Stimulated activated naive CD8-positive, alpha-beta T cell treated with anti-CD3 and anti-CD28 coated beads, Interleukin-15, amount 100 ng/mL, for 72 hours (primary cell): ENCODE results near the gene SCUBE1.

Source experiments
- ATAC-seq: fragments of 150-1000 bp; cut with Tn5 transposase; 2 replicates; pipeline ENCODE4 v1.10.0; 2021; ENCODE audit warnings: mild to moderate bottlenecking, moderate library complexity
- DNase-seq, 2 donors: peaks; one replicate each; pipeline ENCODE4 v3.0.0; 2021 to 2022
- H3K27ac Mint-ChIP-seq, 2 donors: one replicate each; pipeline ENCODE4 v1.8.0; 2022; ENCODE audit warnings: mild to moderate bottlenecking in 2 of 2, mixed read lengths in 2 of 2, moderate library complexity in 2 of 2
- H3K27me3 Mint-ChIP-seq: one replicate; pipeline ENCODE4 v1.8.0; 2022; ENCODE audit warnings: mixed read lengths
- H3K4me1 Mint-ChIP-seq: one replicate; pipeline ENCODE4 v1.8.0; 2022; ENCODE audit warnings: mild to moderate bottlenecking, mixed read lengths
- H3K4me3 Mint-ChIP-seq, 2 donors: one replicate each; pipeline ENCODE4 v1.8.0; 2022; ENCODE audit warnings: mild to moderate bottlenecking in 2 of 2, mixed read lengths in 2 of 2, moderate library complexity in 1 of 2
- H3K9me3 Mint-ChIP-seq, 2 donors: one replicate each; pipeline ENCODE4 v1.8.0; 2022; ENCODE audit warnings: mixed read lengths in 2 of 2

Gene SCUBE1

DNA sequence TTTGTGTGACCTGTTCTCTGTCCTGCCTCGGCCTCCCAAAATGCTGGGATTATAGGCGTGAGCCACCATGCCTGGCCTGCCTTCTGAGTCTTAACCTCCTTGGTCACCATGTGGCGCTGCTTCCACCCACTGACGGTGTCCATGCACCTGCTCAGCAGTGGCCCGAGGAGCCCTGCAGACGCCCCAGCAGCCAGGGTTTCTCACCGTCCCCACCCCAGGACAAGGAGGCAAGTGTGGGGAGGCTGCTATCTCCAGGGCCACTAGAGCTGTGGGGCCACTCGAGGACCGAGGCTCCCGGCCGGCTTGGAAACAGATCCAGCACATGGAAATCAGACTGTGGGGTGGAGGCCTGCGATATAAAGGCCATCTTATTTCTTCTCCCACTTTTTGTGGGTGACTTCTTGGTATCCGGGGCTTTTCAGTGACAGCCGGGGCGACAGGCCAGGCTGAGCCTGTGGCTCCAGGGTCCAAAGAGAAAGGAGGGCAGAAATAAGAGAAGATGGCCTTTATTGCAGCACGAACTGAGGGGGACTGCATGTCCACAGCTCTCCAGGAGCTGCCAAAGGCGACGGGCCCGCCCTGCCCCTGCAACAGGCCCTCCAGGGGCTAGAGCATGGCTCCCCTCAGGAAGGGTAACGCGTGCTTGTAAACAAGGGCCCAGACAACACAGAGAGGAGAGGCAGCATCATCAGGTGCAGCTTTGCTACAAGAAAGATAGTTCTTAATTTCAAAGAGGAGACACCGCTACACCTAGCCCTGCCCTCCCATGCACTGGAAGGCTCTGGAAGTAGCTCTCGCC lies 176.8 kb downstream of the SCUBE1 start:
- Mint-ChIP-seq H3K4me3 (no peak overlapping the region), H3K9me3 (no peaks in the 10 kb centered on the region), H3K27ac (peak overlapping the region; percentile 53 to 54), H3K27me3 (no peaks in the 10 kb centered on the region), H3K4me1 (peaks cover 6% of the 10 kb centered on the region)
- no peak for ATAC-seq
- DNase-seq, result no peak

DNA sequence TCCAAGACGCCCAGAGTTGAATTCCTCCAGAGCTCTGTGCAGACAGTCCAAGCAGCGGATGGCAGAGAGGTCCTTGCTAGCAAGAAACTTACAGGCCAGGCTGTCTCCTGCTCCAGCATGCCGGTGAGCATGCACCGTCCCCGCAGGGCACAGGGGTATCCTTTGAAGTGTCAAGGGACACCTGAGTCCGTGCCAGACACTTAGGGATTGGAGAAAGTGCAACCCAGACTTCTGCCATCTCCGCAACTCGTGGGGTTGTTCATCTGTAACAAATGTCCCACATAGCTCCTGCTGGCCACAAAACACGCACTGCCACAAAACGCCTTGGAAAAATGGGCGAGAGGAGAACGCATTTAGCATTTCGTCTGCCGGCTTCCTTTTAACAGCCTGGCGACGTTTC lies 178.5 kb downstream of the SCUBE1 start:
- H3K27me3 Mint-ChIP-seq, result no peaks in the 10 kb centered on the region

DNA sequence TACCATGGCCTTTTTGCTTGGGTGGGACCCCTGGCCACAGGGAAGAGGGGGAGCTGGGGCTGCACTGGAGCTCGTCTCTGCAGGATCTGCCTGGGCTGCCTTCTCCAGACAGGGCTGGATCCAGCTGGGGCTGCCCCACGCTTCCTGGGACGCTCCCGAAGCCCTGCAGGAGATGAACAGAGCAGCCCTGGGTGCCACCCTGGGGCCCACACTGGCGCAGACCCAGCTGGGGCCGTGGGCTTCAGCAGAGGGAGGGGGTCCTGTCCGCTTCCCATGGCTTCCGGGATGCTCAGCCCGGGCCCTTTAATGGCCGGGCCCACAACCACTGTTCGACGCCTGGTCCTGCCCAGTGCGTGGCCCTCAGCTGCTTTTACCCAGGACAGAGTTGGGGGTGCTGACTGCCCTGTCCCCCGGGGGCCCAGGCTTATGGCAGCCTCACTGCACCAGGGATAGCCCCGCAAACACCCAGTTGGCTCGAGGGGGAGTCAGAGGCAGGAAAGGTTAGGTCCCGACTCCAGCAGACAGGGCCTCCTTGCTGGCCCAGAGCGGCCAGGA lies 179.9 kb downstream of the SCUBE1 start:
- ATAC-seq (peak; percentile 4), DNase-seq (no peak)
- H3K9me3 Mint-ChIP-seq, result no peaks in the 10 kb centered on the region
- H3K27me3 Mint-ChIP-seq, result no peaks in the 10 kb centered on the region
- H3K4me1 Mint-ChIP-seq, result no peaks in the 10 kb centered on the region
- no peak overlapping the region for H3K27ac Mint-ChIP-seq
- H3K4me3 Mint-ChIP-seq, result no peak overlapping the region

More for the DNA sequence above, 178.5 kb downstream of the SCUBE1 start:
- Mint-ChIP-seq H3K9me3 (no peaks in the 10 kb centered on the region), H3K4me1 (peaks cover 6% of the 10 kb centered on the region), H3K4me3 (no peak overlapping the region), H3K27ac (peak overlapping the region; percentile 7 to 65)
- DNase-seq (no peak), ATAC-seq (no peak)

DNA sequence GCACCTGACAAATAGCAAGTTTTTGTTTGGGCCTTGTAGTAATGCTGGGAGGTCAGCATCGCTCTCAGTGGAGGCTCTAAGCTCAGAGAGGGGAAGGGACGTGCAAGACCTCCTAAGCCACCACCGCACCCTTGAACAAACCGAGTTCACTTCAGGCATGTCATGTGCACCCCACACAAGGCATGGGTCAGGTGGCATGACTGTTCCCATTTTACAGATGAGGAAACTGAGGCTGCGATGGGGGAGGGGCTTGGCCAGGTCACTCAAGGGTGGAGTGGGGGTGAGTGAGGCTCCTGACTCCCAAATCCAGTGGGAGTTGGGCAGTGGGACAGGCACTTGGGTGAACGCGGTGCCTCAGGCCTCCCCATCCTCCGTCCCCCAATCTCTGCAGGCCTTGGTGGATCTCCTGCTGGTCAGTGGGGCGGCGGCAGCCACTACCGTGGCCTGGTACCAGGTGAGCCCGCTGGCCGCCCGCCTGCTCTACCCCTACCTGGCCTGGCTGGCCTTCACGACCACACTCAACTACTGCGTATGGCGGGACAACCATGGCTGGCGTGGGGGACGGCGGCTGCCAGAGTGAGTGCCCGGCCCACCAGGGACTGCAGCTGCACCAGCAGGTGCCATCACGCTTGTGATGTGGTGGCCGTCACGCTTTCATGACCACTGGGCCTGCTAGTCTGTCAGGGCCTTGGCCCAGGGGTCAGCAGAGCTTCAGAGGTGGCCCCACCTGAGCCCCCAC lies 180.6 kb downstream of the SCUBE1 start:
- ATAC-seq (no peak), DNase-seq (no peak)
- H3K4me3 Mint-ChIP-seq, result no peak overlapping the region
- no peaks in the 10 kb centered on the region for H3K4me1 Mint-ChIP-seq
- peak overlapping the region in 1 of 2 donors; percentile 34 for H3K27ac Mint-ChIP-seq
- H3K27me3 Mint-ChIP-seq, result no peaks in the 10 kb centered on the region
- no peaks in the 10 kb centered on the region for H3K9me3 Mint-ChIP-seq

DNA sequence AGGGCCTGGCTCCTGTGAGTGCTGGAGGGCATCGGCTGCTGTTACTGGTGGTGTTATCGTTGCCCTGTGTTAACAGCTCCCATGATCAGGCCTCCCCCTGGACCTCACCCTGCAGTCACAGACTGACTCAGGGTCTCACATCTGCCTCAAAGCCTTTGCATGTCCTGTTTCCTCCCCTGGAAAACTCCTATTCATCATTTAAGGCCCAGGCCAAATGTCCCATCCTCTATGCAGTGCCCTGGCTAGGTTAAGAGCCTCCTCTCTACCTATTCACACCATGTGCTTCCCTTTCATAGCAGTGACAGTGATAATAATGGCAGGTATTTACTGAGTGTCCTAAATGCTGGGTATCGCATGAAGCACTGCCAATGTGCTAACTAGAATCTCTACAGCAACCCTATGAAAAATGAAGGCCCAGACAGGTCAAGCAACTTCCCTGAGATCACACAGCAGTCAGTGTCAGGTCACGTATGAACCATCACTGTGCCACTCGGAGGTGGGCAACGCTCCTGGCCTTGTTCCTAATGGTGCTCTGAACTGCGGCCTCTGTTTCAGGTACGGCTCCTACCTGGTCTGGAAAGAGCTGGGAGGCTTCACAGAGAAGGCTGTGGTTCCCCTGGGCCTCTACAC lies 182.6 kb downstream of the SCUBE1 start:
- Mint-ChIP-seq H3K9me3 (no peaks in the 10 kb centered on the region), H3K27me3 (no peaks in the 10 kb centered on the region), H3K4me3 (no peak overlapping the region), H3K4me1 (peaks cover 13% of the 10 kb centered on the region), H3K27ac (no peak overlapping the region)
- DNase-seq (no peak), ATAC-seq (no peak)

DNA sequence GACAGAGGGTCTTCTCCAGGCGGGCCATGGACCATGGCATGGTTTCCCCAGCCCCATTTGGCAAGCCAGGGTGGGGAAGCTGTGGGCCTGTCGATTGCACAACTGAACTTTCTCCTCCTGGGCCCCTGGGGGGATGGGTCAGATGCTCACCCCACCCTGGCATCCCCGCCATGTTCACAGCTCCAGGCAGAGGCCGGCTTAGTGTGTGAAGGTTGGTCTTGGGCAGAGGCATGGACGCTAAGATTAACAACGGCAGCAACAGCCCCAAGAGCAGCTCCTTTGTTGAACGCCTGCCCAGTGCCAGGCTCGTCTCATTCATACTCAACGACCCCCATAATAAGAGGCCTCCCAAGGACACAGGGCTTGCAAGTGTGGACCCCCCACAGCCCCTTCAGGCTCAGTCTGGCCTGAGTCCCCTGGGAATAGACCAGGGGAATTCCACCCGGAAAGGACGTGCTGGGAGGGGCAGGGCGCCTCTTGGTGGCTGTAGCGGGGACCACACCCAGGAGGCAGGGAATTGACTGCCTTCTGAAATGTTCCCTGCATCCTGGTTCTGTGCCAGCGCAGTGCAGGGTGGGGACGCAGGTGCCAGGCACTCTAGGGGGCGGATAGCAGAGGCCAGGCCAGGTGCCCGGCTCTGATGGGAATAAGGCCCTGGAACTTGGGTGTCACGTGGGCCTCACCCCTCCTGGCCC lies 183.5 kb downstream of the SCUBE1 start:
- DNase-seq, result no peak
- no peak overlapping the region for H3K27ac Mint-ChIP-seq
- peaks cover 20% of the 10 kb centered on the region for H3K4me1 Mint-ChIP-seq
- no peak for ATAC-seq
- H3K4me3 Mint-ChIP-seq, result no peak overlapping the region
- no peaks in the 10 kb centered on the region for H3K27me3 Mint-ChIP-seq
- no peaks in the 10 kb centered on the region for H3K9me3 Mint-ChIP-seq

DNA sequence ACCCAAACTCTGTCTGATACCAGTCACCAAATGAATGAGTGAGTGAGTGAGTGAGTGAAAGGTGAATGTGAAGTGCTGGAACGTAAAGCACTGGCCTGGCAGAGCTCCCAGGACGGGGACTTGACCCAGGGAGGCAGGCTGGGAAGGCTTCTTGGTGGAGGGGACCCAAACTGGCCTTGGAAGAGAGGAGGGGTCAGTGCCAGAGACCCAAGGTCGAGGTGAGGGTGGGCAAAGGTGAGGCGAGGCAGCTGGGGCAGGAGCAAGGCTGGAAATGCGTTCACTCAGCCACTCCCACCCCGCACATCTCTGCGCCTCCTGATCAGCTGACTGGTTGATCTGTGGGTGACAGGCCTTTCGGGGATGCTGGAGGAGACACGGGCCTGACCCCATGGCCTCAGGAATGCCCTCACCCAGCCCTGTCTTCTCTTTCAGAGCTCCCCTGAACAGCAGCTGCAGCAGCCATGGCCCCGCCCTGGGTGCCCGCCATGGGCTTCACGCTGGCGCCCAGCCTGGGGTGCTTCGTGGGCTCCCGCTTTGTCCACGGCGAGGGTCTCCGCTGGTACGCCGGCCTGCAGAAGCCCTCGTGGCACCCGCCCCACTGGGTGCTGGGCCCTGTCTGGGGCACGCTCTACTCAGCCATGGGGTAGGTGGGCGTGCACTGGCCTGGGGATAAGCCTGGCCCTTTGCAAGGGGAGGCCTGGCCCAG lies 184.2 kb downstream of the SCUBE1 start:
- no peaks in the 10 kb centered on the region for H3K9me3 Mint-ChIP-seq

DNA sequence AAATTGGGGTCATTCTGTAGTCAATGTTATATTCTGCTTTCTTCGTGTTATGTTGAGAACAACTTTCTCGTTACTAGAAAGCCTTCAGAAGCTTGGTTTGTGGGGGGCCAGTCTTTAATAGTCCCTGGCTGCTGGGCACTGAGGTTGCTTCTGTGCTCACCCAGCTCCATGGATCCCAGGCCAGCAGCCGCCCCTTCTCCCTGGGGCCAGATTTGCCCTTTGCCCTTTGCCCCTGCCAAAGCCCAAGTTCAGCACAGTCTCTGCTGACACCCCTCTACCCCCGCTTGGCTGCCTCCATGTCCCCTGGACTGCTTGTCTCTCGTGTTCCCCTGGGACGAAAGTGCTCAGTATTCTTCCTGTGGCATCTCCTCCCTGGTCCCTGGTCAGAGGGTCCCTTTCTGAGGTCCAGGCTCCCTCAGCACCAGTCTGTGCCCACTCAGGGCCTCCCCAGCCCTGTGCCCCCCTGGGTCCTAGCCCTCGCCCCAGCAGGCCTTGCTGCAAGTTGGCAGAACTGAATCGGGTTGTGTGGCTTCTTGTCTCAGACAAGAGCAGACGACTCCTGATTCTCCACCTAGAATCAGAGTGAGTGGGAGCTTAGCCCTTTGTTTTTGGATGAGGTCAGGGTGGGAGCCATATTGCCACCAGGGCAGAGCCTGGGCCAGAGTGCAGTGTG lies 185.2 kb downstream of the SCUBE1 start:
- Mint-ChIP-seq H3K4me3 (no peak overlapping the region), H3K27ac (no peak overlapping the region)

More for the DNA sequence above, 184.2 kb downstream of the SCUBE1 start:
- ATAC-seq (no peak), DNase-seq (no peak)
- no peaks in the 10 kb centered on the region for H3K27me3 Mint-ChIP-seq
- H3K27ac Mint-ChIP-seq, result no peak overlapping the region
- H3K4me3 Mint-ChIP-seq, result no peak overlapping the region
- peaks cover 24% of the 10 kb centered on the region for H3K4me1 Mint-ChIP-seq

DNA sequence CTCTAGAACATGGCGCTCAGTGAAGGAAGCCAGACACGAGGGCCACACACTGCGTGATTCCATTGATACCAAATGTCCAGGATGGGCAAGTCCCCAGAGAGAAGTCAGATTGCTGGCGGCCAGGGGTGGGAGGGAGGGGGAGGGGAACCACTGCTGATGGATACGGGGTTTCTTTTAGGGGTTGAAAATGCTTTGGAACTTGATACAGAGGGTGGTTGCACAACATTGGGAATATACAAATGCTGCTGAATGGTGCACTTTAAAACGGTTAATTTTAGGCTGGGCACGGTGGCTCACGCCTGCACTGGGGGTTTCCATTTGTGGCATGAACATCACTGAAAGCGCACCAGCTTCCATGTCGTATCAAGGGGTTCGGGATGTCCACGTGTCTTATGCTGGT lies 186.8 kb downstream of the SCUBE1 start:
- H3K27ac Mint-ChIP-seq, result peak overlapping the region in 1 of 2 donors; percentile 86
- ATAC-seq, result no peak
- DNase-seq, result no peak

More for the DNA sequence above, 185.2 kb downstream of the SCUBE1 start:
- ATAC-seq, result no peak
- Mint-ChIP-seq H3K27me3 (no peaks in the 10 kb centered on the region), H3K4me1 (peaks cover 27% of the 10 kb centered on the region), H3K9me3 (no peaks in the 10 kb centered on the region)
- DNase-seq, result no peak

DNA sequence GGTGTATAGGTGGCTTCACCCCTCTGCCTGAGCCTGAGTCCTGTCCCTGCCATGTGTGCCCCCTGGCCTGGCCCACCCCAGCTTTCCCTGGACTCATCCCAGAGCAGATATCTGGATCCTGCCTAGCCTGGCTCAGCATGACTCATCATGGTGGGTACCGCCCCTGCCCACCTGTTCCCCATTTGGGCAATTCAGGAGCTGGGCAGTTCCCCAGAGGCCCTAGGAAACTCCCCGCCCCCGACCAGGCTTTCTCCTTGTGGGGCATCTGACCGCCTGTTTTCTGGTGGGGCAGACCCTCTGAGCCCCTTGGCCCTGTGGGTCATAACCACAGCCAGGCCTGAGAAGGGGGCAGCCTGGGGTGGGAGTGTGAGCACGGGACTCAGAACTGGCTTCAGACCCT lies 187.4 kb downstream of the SCUBE1 start:
- Mint-ChIP-seq H3K4me3 (no peak overlapping the region), H3K4me1 (peaks cover 39% of the 10 kb centered on the region), H3K27ac (no peak overlapping the region), H3K27me3 (no peaks in the 10 kb centered on the region), H3K9me3 (no peaks in the 10 kb centered on the region)
- no peak for ATAC-seq
- no peak for DNase-seq

More for the DNA sequence above, 186.8 kb downstream of the SCUBE1 start:
- H3K9me3 Mint-ChIP-seq, result no peaks in the 10 kb centered on the region
- peaks cover 34% of the 10 kb centered on the region for H3K4me1 Mint-ChIP-seq
- no peaks in the 10 kb centered on the region for H3K27me3 Mint-ChIP-seq
- no peak overlapping the region for H3K4me3 Mint-ChIP-seq

DNA sequence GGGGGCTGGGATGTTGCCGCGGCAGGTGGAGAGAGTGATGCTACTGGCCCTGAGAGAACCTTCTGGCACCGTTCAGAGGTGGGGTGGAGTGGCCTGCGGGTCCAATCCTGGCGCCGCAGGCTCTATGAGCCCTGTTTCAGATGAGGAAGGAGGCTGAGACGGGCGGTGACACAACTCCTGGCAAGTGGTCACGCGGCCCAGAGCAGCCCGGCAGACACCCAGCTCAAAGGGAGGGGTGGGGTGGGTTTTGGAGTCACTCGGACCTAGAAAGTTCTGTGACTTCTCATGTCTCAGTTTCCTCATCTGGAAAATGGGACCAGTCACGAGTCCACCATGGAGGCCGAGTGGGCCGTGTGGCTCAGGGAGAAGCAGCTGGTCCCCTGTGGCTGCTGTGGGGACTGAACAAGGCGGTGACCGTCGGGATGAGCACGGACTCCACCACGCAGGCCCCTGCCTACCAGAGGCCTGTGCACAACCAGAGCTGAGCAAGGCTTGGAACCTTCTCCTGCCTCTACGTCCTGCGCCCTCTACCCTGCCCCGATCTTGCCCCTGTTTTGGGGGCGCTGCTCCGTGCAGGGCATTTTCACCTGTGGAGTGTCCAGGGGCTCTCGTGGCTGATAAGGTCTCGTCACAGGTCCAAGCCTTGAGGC lies 188.2 kb downstream of the SCUBE1 start:
- Mint-ChIP-seq H3K4me1 (peaks cover 47% of the 10 kb centered on the region), H3K27me3 (no peaks in the 10 kb centered on the region), H3K9me3 (no peaks in the 10 kb centered on the region), H3K27ac (no peak overlapping the region), H3K4me3 (no peak overlapping the region)
- DNase-seq, result no peak
- ATAC-seq, result no peak

DNA sequence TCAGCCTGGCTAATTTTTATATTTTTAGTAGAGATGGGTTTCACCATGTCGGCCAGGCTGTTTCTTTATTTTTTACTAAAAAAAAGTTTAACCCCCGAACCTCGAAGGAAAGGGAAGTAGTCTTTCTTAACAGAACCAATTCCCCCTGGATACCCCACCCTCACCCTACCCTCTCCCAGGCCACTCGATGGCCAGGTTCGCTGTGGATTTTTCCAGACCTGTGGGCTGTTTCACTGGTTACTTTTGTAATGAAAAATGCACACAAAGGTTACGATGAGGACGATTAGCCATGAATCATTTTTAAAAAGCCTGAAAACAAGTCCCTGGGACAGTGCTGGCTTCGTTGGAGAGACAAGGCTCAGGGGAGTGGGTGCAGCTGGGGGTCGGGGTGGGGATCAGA lies 189.3 kb downstream of the SCUBE1 start:
- Mint-ChIP-seq H3K27ac (no peak overlapping the region), H3K4me1 (peaks cover 49% of the 10 kb centered on the region), H3K27me3 (no peaks in the 10 kb centered on the region), H3K9me3 (no peaks in the 10 kb centered on the region), H3K4me3 (no peak overlapping the region)
- ATAC-seq, result no peak
- no peak for DNase-seq

DNA sequence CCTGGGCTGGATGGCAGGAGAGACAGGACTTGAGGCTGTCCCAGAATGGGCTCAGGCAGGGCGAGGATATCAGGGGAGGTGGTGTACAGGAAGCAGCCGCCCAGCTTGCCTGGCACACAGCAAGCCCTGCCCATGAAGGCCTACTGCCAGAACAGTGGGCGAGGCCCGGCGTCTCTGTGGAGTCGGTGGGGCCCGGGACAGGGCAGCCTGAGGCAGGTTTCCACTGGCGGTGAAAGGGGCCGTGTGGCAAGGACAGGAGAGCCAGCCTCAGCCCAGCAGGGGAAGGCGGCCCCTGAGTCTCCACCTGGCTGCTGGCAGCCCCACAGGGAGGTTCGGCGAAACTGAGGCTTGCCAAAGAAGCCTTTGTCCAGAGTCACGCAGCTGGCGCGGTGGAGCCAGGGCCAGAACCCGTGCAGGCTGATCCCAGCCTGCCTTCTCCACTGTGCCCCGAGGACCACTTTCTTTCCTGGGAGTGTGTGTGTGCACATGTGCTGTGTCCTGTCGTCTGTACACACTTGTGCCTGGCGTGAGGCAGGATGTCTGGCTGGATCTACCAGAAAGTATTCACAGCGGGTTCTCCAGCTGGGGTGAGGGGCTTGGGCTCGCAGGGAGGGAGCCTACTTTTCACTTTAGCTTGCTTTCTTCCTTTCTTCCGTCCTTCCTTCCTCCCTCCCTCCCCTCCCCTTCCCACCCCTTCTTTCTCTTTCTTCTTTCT lies 190.7 kb downstream of the SCUBE1 start:
- DNase-seq, result peak; percentile 62 to 69
- Mint-ChIP-seq H3K9me3 (no peaks in the 10 kb centered on the region), H3K27ac (peak overlapping the region; percentile 83 to 96), H3K27me3 (no peaks in the 10 kb centered on the region), H3K4me3 (peak overlapping the region; percentile 80 to 89), H3K4me1 (peaks cover 61% of the 10 kb centered on the region)
- peak; percentile 93 for ATAC-seq
